ENCODE results near the gene PDCD7. TPM values are rescaled to one million over a fixed set of nuclear protein-coding genes. Genes with fewer than 3 reads are reported as not detected.
"Not testable (repeated sequence)": the region's sequence is repeated elsewhere in the genome, so short reads cannot be mapped to it uniquely, and the experiment has no call there.

Gene PDCD7
- total RNA-seq, 1 experiment from 2014 or later: 26.2 TPM

DNA sequence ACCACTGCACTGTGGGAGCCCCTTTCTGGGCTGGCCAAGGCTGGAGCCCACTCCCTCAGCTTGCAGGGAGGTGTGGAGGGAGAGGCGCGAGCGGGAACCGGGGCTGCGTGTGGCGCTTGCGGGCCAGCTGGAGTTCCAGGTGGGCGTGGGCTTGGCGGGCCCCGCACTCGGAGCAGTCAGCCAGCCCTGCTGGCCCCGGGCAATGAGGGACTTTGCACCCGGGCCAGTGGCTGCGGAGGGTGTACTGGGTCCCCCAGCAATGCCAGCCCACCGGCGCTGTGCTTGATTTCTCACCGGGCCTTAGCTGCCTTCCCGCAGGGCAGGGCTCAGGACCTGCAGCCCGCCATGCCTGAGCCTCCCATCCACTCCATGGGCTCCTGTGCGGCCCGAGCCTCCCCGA is 58.7 kb downstream of the PDCD7 start:
- H3K4me1 ChIP-seq; H3K27me3 ChIP-seq (replicated peaks; ENCODE audit: control insufficient read depth, insufficient read depth, low read length); H3K9me3 ChIP-seq; H3K9me3 Mint-ChIP-seq (ENCODE audit: unreplicated experiment); DNase-seq; H3K27me3 Mint-ChIP-seq (ENCODE audit: insufficient read depth, unreplicated experiment); H3K4me3 Mint-ChIP-seq (ENCODE audit: unreplicated experiment); POLR2A ChIA-PET; H3K4me1 Mint-ChIP-seq (ENCODE audit: low read depth, unreplicated experiment); H3K36me3 Mint-ChIP-seq (ENCODE audit: insufficient read depth, unreplicated experiment); H3K4me3 ChIP-seq (ENCODE audit: low read depth, low read length); H3K36me3 ChIP-seq (ENCODE audit: control insufficient read depth, insufficient read depth, low read length); CTCF ChIA-PET; BruUV-seq (replicated peaks); intact Hi-C loops (cut with micrococcal nuclease; ENCODE audit: unreplicated experiment); H3K27ac Mint-ChIP-seq (ENCODE audit: unreplicated experiment): not testable (repeated sequence)

DNA sequence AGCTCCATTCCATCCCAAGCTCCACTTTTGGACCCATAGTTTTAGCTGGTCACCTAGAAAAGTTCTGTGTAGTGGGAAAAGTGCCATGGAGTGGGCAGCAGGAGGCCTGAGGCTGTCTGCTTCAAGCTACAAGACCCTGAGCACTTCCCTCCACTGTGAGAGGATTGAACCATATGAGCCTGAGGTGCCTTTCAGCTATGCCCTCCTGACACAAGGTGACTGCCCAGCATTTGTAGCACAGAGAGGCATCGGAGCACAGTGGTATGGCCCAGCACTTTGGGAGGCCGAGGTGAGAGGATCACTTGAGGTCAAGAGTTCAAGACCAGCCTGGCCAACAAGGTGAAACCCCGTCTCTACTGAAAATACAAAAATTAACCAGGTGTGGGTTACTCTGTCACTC is 61.0 kb downstream of the PDCD7 start:
- DNase-seq: no peak
- Histone ChIP-seq H3K36me3 (ENCODE audit: control insufficient read depth, insufficient read depth, low read length) (no peaks in the 10 kb centered on the region), H3K27me3 (replicated peaks; ENCODE audit: control insufficient read depth, insufficient read depth, low read length) (no peaks in the 10 kb centered on the region), H3K4me3 (ENCODE audit: low read depth, low read length) (no peak overlapping the region), H3K4me1 (no peaks in the 10 kb centered on the region), H3K9me3 (peaks cover 4% of the 10 kb centered on the region; the same call in 1 of the 2 replicates)
- no peaks in the 10 kb centered on the region for H3K4me1 Mint-ChIP-seq (ENCODE audit: low read depth, unreplicated experiment)
- H3K36me3 Mint-ChIP-seq (ENCODE audit: insufficient read depth, unreplicated experiment): no peaks in the 10 kb centered on the region
- no peak overlapping the region for H3K27ac Mint-ChIP-seq (ENCODE audit: unreplicated experiment)
- TF ChIP-seq, protein P1, sequence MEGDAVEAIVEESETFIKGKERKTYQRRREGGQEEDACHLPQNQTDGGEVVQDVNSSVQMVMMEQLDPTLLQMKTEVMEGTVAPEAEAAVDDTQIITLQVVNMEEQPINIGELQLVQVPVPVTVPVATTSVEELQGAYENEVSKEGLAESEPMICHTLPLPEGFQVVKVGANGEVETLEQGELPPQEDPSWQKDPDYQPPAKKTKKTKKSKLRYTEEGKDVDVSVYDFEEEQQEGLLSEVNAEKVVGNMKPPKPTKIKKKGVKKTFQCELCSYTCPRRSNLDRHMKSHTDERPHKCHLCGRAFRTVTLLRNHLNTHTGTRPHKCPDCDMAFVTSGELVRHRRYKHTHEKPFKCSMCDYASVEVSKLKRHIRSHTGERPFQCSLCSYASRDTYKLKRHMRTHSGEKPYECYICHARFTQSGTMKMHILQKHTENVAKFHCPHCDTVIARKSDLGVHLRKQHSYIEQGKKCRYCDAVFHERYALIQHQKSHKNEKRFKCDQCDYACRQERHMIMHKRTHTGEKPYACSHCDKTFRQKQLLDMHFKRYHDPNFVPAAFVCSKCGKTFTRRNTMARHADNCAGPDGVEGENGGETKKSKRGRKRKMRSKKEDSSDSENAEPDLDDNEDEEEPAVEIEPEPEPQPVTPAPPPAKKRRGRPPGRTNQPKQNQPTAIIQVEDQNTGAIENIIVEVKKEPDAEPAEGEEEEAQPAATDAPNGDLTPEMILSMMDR (IDR thresholded peaks at IDR 0.05; ENCODE audit: insufficient read depth in 1 of 2, low read depth in 1 of 2, low read length in 1 of 2, severe bottlenecking in 1 of 2, unreplicated experiment in 1 of 2): no peak
- H3K27me3 Mint-ChIP-seq (ENCODE audit: insufficient read depth, unreplicated experiment): no peaks in the 10 kb centered on the region
- ChIA-PET POLR2A (no interaction called here), CTCF (no interaction called here)
- no peaks in the 10 kb centered on the region for H3K9me3 Mint-ChIP-seq (ENCODE audit: unreplicated experiment)
- intact Hi-C loops (cut with micrococcal nuclease; ENCODE audit: unreplicated experiment): no loop called here
- no peak overlapping the region for H3K4me3 Mint-ChIP-seq (ENCODE audit: unreplicated experiment)
- no TSS peak for BruUV-seq (replicated peaks)

DNA sequence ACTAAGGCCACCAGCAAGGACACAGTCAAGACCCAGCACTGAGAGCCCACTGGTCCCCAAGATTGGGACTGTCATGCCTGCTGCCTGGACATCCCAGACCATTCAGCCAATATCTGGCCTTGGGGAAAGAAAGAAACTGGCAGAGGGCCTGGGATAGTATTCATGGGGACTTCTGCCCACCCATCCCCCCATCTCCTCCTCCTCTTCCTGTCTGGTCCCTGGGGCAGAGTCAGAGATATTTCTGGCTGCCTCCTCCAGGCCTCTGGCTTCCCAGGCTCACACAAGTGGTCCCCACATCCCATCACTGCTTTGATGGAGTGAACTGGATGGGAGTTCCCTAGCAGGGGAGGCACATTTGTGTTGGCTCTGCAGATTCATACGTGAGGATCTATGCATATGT is 61.6 kb downstream of the PDCD7 start:
- no peaks in the 10 kb centered on the region for H3K36me3 Mint-ChIP-seq (ENCODE audit: insufficient read depth, unreplicated experiment)
- ChIA-PET CTCF (no interaction called here), POLR2A (no interaction called here)
- H3K27ac Mint-ChIP-seq (ENCODE audit: unreplicated experiment): no peak overlapping the region
- H3K9me3 ChIP-seq: peaks cover 4% of the 10 kb centered on the region; the same call in 1 of the 2 replicates
- no peak overlapping the region for H3K4me3 ChIP-seq (ENCODE audit: low read depth, low read length)
- H3K27me3 ChIP-seq (replicated peaks; ENCODE audit: control insufficient read depth, insufficient read depth, low read length): no peaks in the 10 kb centered on the region
- intact Hi-C loops (cut with micrococcal nuclease; ENCODE audit: unreplicated experiment): no loop called here
- no peak for DNase-seq
- H3K9me3 Mint-ChIP-seq (ENCODE audit: unreplicated experiment): no peaks in the 10 kb centered on the region
- peaks cover 5% of the 10 kb centered on the region for H3K4me1 Mint-ChIP-seq (ENCODE audit: low read depth, unreplicated experiment)
- TF ChIP-seq, protein P1 (IDR thresholded peaks at IDR 0.05; ENCODE audit: insufficient read depth in 1 of 2, low read depth in 1 of 2, low read length in 1 of 2, severe bottlenecking in 1 of 2, unreplicated experiment in 1 of 2): no peak
- no peaks in the 10 kb centered on the region for H3K36me3 ChIP-seq (ENCODE audit: control insufficient read depth, insufficient read depth, low read length)
- BruUV-seq (replicated peaks): no TSS peak
- H3K4me1 ChIP-seq: peaks cover 2% of the 10 kb centered on the region; the same call in 1 of the 2 replicates
- H3K27me3 Mint-ChIP-seq (ENCODE audit: insufficient read depth, unreplicated experiment): no peaks in the 10 kb centered on the region
- no peak overlapping the region for H3K4me3 Mint-ChIP-seq (ENCODE audit: unreplicated experiment)

DNA sequence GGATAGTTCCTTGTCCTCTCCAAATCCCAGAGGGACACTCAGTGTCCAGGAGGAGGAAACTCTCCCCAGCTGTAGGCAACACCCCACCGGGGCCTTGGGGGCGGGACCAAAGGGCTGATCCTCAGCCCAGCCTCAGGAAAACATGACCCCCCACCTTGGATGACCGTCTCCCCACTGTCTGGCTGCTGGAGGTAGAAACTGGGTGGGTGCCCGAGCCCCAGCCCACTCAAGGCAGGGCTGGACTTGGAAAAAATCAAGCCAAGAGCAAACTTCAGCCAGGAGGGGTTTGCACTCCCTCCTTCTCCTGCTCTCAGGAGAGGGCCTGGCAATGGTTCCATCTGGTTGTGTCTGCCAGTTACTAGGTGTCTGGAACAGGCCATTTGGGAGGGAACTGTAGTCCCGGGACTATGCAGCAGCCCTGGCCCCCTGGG is 62.2 kb downstream of the PDCD7 start:
- BruUV-seq (replicated peaks): no TSS peak
- Mint-ChIP-seq H3K4me1 (ENCODE audit: low read depth, unreplicated experiment) (peaks cover 6% of the 10 kb centered on the region), H3K36me3 (ENCODE audit: insufficient read depth, unreplicated experiment) (no peaks in the 10 kb centered on the region), H3K4me3 (ENCODE audit: unreplicated experiment) (no peak overlapping the region), H3K9me3 (ENCODE audit: unreplicated experiment) (no peaks in the 10 kb centered on the region), H3K27me3 (ENCODE audit: insufficient read depth, unreplicated experiment) (no peaks in the 10 kb centered on the region), H3K27ac (ENCODE audit: unreplicated experiment) (no peak overlapping the region)
- Histone ChIP-seq H3K4me3 (ENCODE audit: low read depth, low read length) (no peak overlapping the region), H3K27me3 (replicated peaks; ENCODE audit: control insufficient read depth, insufficient read depth, low read length) (no peaks in the 10 kb centered on the region), H3K4me1 (peaks cover 8% of the 10 kb centered on the region), H3K9me3 (peaks cover 4% of the 10 kb centered on the region; the same call in 1 of the 2 replicates), H3K36me3 (ENCODE audit: control insufficient read depth, insufficient read depth, low read length) (no peaks in the 10 kb centered on the region)
- TF ChIP-seq, protein P1 (IDR thresholded peaks at IDR 0.05; ENCODE audit: insufficient read depth in 1 of 2, low read depth in 1 of 2, low read length in 1 of 2, severe bottlenecking in 1 of 2, unreplicated experiment in 1 of 2): no peak
- ChIA-PET POLR2A (no interaction called here), CTCF (no interaction called here)
- intact Hi-C loops (cut with micrococcal nuclease; ENCODE audit: unreplicated experiment): no loop called here
- DNase-seq: no peak
